ENCODE measurements around the gene SRM. TPM values are rescaled to one million over a fixed set of nuclear protein-coding genes. Genes with fewer than 3 reads are reported as not detected.
A peak's percentile ranks its signal among the peaks of the same experiment; 100 is the strongest.

SRM gene
- total and polyA plus RNA-seq, 2 of the 13 experiments (the other 11 are each of a cell fraction or from before 2014, with no cell fraction given), result 27.9 to 31.8 TPM

DNA sequence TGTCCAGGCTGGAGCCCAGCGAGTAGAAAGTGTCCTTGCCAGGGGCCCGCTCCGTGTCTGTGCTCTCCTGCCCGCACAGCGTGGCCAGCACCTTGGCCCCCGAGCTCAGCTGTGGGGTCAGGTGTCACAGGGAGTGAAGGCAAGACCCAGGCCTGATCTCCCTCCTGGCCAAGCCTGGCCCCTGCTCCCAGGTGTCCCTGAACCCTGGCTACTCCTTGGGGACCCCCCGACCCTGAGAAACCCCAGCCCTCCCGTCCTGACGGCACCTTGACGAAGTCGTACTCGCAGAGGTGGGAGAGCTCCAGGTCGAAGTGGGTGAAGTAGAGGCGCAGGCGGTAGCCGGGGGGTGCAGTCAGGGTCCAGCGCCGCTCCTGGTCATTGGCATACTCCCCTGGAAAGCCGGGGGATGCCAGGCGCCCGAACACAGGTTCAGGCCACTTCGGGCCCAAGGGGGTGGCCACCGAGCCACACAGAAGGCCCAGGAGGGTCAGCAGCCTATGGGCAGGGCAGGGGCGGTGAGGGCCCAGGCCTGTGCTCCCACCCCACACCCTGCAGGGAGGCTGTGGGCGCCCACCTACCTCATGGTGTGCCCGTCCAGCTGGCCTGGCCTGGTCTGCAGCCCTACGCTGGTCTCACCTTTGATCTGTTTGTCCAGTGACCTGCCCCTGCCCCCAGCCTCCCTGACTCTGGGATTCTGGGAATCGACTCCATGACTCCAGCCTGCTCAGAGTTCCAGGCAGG lies 13.0 kb downstream of the SRM start, which contains the start of gene MASP2 (continued):
- TF ChIP-seq ZNF629 (CRISPR knock-in tag; conservative IDR thresholded peaks at IDR 0.05) (peak; percentile 13; the same call in 1 of the 2 replicates), ZIK1 (CRISPR knock-in tag; IDR thresholded peaks at IDR 0.05; ENCODE audit: borderline replicate concordance, low read depth) (peak; percentile 61; the same call in 1 of the 2 replicates), POLR2A (IDR thresholded peaks at IDR 0.05; ENCODE audit: insufficient read depth in 1 of 2, low read depth in 2 of 2, low read length in 2 of 2) (peak; percentile 80 to 89), HMGXB3 (CRISPR knock-in tag; IDR thresholded peaks at IDR 0.05; ENCODE audit: borderline replicate concordance) (peak; percentile 54; the same call in 1 of the 2 replicates)
- TF ChIP-seq, protein P1, sequence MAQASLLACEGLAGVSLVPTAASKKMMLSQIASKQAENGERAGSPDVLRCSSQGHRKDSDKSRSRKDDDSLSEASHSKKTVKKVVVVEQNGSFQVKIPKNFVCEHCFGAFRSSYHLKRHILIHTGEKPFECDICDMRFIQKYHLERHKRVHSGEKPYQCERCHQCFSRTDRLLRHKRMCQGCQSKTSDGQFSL (CRISPR knock-in tag; IDR thresholded peaks at IDR 0.05), result peak; percentile 36; the same call in 1 of the 2 replicates
- TF ChIP-seq, protein P2, sequence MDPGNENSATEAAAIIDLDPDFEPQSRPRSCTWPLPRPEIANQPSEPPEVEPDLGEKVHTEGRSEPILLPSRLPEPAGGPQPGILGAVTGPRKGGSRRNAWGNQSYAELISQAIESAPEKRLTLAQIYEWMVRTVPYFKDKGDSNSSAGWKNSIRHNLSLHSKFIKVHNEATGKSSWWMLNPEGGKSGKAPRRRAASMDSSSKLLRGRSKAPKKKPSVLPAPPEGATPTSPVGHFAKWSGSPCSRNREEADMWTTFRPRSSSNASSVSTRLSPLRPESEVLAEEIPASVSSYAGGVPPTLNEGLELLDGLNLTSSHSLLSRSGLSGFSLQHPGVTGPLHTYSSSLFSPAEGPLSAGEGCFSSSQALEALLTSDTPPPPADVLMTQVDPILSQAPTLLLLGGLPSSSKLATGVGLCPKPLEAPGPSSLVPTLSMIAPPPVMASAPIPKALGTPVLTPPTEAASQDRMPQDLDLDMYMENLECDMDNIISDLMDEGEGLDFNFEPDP (CRISPR knock-in tag; conservative IDR thresholded peaks at IDR 0.05), result no peak
- TF ChIP-seq, protein P3, sequence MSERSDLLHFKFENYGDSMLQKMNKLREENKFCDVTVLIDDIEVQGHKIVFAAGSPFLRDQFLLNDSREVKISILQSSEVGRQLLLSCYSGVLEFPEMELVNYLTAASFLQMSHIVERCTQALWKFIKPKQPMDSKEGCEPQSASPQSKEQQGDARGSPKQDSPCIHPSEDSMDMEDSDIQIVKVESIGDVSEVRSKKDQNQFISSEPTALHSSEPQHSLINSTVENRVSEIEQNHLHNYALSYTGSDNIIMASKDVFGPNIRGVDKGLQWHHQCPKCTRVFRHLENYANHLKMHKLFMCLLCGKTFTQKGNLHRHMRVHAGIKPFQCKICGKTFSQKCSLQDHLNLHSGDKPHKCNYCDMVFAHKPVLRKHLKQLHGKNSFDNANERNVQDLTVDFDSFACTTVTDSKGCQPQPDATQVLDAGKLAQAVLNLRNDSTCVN (CRISPR knock-in tag; IDR thresholded peaks at IDR 0.05; ENCODE audit: borderline replicate concordance), result no peak
- TF ChIP-seq, protein P4, sequence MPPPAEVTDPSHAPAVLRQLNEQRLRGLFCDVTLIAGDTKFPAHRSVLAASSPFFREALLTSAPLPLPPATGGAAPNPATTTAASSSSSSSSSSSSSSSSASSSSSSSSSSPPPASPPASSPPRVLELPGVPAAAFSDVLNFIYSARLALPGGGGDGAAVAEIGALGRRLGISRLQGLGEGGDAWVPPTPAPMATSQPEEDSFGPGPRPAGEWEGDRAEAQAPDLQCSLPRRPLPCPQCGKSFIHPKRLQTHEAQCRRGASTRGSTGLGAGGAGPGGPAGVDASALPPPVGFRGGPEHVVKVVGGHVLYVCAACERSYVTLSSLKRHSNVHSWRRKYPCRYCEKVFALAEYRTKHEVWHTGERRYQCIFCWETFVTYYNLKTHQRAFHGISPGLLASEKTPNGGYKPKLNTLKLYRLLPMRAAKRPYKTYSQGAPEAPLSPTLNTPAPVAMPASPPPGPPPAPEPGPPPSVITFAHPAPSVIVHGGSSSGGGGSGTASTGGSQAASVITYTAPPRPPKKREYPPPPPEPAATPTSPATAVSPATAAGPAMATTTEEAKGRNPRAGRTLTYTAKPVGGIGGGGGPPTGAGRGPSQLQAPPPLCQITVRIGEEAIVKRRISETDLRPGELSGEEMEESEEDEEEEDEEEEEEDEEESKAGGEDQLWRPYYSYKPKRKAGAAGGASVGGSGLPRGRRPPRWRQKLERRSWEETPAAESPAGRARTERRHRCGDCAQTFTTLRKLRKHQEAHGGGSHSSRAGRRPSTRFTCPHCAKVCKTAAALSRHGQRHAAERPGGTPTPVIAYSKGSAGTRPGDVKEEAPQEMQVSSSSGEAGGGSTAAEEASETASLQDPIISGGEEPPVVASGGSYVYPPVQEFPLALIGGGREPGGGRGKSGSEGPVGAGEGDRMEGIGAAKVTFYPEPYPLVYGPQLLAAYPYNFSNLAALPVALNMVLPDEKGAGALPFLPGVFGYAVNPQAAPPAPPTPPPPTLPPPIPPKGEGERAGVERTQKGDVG (CRISPR knock-in tag; IDR thresholded peaks at IDR 0.05; ENCODE audit: borderline replicate concordance), result no peak; the same call in 1 of the 2 replicates
